H1 (cell line): Measurements from ENCODE around the gene CFAP53. TPM values are rescaled to one million over a fixed set of nuclear protein-coding genes. Genes with fewer than 3 reads are reported as not detected.

ENCODE experiments used
- CTCF ChIA-PET: fragments of 300-600 bp; sonication (Branson Sonifier 250); formaldehyde crosslinking; loops from one replicate; lab custom pipeline; 2021; ENCODE audit not compliant: partially characterized antibody; lab: Charles Lee
- POLR2A ChIA-PET: fragments of 300-600 bp; sonication (Branson Sonifier 250); formaldehyde crosslinking; loops from one replicate; lab custom pipeline; 2021; ENCODE audit warnings: inconsistent platforms; ENCODE audit not compliant: partially characterized antibody; lab: Charles Lee
- DNase-seq, 2 experiments: peaks; one replicate each; pipeline versions ENCODE4 v3.0.0 to v3.0.0-alpha.2; 2010 to 2022; ENCODE audit warnings: low spot score in 2 of 2, low read depth in 1 of 2, mixed read lengths in 1 of 2
- FAIRE-seq: peaks from 2 replicates; lab custom pipeline; 2011; peaks lifted over from hg19 to GRCh38; lab: Jason Lieb, UNC
- H2AFZ ChIP-seq: 2 replicates; pipeline ENCODE4 v1.8.1; 2012; ENCODE audit warnings: low read length, inconsistent platforms
- H2AK5ac ChIP-seq: 2 replicates; pipeline ENCODE4 v1.6.1; 2013; ENCODE audit warnings: low read depth, low read length
- H2BK120ac ChIP-seq: replicated peaks from 2 replicates; pipeline ENCODE3; 2013; ENCODE audit warnings: low read depth, low read length, inconsistent platforms
- H2BK12ac ChIP-seq: 2 replicates; pipeline ENCODE4 v1.6.1; 2013; ENCODE audit warnings: low read depth, low read length
- H2BK15ac ChIP-seq: 2 replicates; pipeline ENCODE4 v1.6.1; 2013; ENCODE audit warnings: low read length
- H2BK20ac ChIP-seq: 2 replicates; pipeline ENCODE4 v1.6.1; 2013; ENCODE audit warnings: low read length
- H2BK5ac ChIP-seq: 2 replicates; pipeline ENCODE4 v1.6.1; 2013; ENCODE audit warnings: low read depth, low read length
- H3K14ac ChIP-seq: 2 replicates; pipeline ENCODE4 v1.6.1; 2013; ENCODE audit warnings: inconsistent platforms; ENCODE audit not compliant: insufficient read length
- H3K18ac ChIP-seq: 2 replicates; pipeline ENCODE4 v1.6.1; 2013; ENCODE audit warnings: low read length; ENCODE audit errors: extremely low read depth
- H3K23ac ChIP-seq: 2 replicates; pipeline ENCODE4 v1.6.1; 2013; ENCODE audit warnings: inconsistent platforms; ENCODE audit not compliant: insufficient read length
- H3K23me2 ChIP-seq: 2 replicates; pipeline ENCODE4 v1.6.1; 2013; ENCODE audit warnings: low read depth, low read length
- H3K27ac ChIP-seq: 2 replicates; pipeline ENCODE4 v1.6.1; 2011; ENCODE audit warnings: low read depth, low read length, inconsistent platforms
- H3K27me3 ChIP-seq, 4 experiments: replicated peaks in 1 of 4; 1 replicate in 1 of 4; 2 replicates in 3 of 4; pipeline versions ENCODE4 v1.6.1 to v1.8.1; 2011 to 2013; ENCODE audit warnings: low read length in 3 of 4, mild to moderate bottlenecking in 3 of 4, inconsistent platforms in 2 of 4, mixed read lengths in 2 of 4, moderate library complexity in 1 of 4; ENCODE audit not compliant: control insufficient read depth in 3 of 4, insufficient read depth in 3 of 4; ENCODE audit errors: extremely low read depth in 1 of 4
- H3K36me3 ChIP-seq, 4 experiments: 2 replicates each; pipeline versions ENCODE4 v1.6.1 to v1.8.1; 2011 to 2013; ENCODE audit warnings: mild to moderate bottlenecking in 4 of 4, low read length in 3 of 4, moderate library complexity in 2 of 4, control low read depth in 1 of 4, inconsistent platforms in 1 of 4; ENCODE audit not compliant: insufficient read depth in 4 of 4, control insufficient read depth in 2 of 4
- H3K4ac ChIP-seq: replicated peaks from 2 replicates; pipeline ENCODE3; 2013; ENCODE audit warnings: low read length, low read depth, mixed read lengths, inconsistent platforms; ENCODE audit not compliant: insufficient read length
- H3K4me1 ChIP-seq, 4 experiments: replicated peaks in 1 of 4; 1 replicate in 1 of 4; 2 replicates in 3 of 4; pipeline versions ENCODE4 v1.6.1 to v1.8.1; 2011 to 2013; ENCODE audit warnings: low read length in 3 of 4, inconsistent platforms in 2 of 4, mixed read lengths in 1 of 4; ENCODE audit not compliant: insufficient read depth in 4 of 4, control insufficient read depth in 3 of 4
- H3K4me2 ChIP-seq, 2 experiments: 2 replicates each; pipeline versions ENCODE4 v1.6.1 to v1.8.1; 2011 to 2013; ENCODE audit warnings: low read depth in 2 of 2, low read length in 2 of 2, control low read depth in 1 of 2, inconsistent platforms in 1 of 2, mild to moderate bottlenecking in 1 of 2; ENCODE audit not compliant: insufficient read depth in 1 of 2
- H3K4me3 ChIP-seq, 4 experiments: fragments of 200-600, 300-600 bp in 1 of 4; sonication (generic), shearing (Covaris generic), sonication (Bioruptor Twin) in 1 of 4; 2 replicates each; pipeline versions ENCODE4 v1.5.1 to v1.8.1; 2011 to 2016; ENCODE audit warnings: low read length in 4 of 4, low read depth in 3 of 4, control low read depth in 2 of 4, inconsistent platforms in 2 of 4, mild to moderate bottlenecking in 2 of 4, mixed read lengths in 1 of 4, moderate library complexity in 1 of 4; ENCODE audit not compliant: insufficient read depth in 2 of 4; ENCODE audit errors: extremely low read depth in 1 of 4
- H3K56ac ChIP-seq: replicated peaks from 2 replicates; pipeline ENCODE3; 2013; ENCODE audit warnings: low read depth, mild to moderate bottlenecking, mixed read lengths, low read length, inconsistent platforms; ENCODE audit not compliant: insufficient read length
- H3K79me1 ChIP-seq: 2 replicates; pipeline ENCODE4 v1.6.1; 2013; ENCODE audit warnings: low read depth, low read length, control low read depth
- H3K79me2 ChIP-seq, 2 experiments: 2 replicates each; pipeline versions ENCODE4 v1.6.1 to v1.8.1; 2012 to 2013; ENCODE audit warnings: low read length in 2 of 2, mild to moderate bottlenecking in 2 of 2, inconsistent platforms in 1 of 2; ENCODE audit not compliant: insufficient read depth in 2 of 2, control insufficient read depth in 1 of 2
- H3K9ac ChIP-seq, 4 experiments: replicated peaks in 1 of 4; 1 replicate in 1 of 4; 2 replicates in 3 of 4; pipeline versions ENCODE4 v1.6.1 to v1.8.1; 2011 to 2013; ENCODE audit warnings: low read depth in 3 of 4, low read length in 3 of 4, control low read depth in 2 of 4, mild to moderate bottlenecking in 2 of 4, moderate library complexity in 2 of 4, inconsistent platforms in 1 of 4; ENCODE audit errors: extremely low read depth in 1 of 4
- H3K9me3 ChIP-seq, 2 experiments: 2 replicates each; pipeline versions ENCODE4 v1.6.1 to v1.8.1; 2012 to 2013; ENCODE audit warnings: mild to moderate bottlenecking in 2 of 2, moderate library complexity in 2 of 2, control low read depth in 1 of 2, inconsistent platforms in 1 of 2, low read depth in 1 of 2, low read length in 1 of 2, mixed read lengths in 1 of 2; ENCODE audit not compliant: insufficient read depth in 2 of 2
- H4K20me1 ChIP-seq, 2 experiments: replicated peaks in 1 of 2; 2 replicates each; pipeline versions ENCODE3 to v1.8.1; 2011 to 2013; ENCODE audit warnings: inconsistent platforms in 2 of 2, low read length in 2 of 2, mild to moderate bottlenecking in 1 of 2; ENCODE audit not compliant: insufficient read depth in 2 of 2, control insufficient read depth in 1 of 2
- H4K5ac ChIP-seq: 2 replicates; pipeline ENCODE4 v1.6.1; 2013; ENCODE audit warnings: low read length, low read depth, mixed read lengths, inconsistent platforms; ENCODE audit not compliant: insufficient read length
- H4K8ac ChIP-seq: 2 replicates; pipeline ENCODE4 v1.8.0; 2013; ENCODE audit warnings: mild to moderate bottlenecking, moderate library complexity, low read length, inconsistent platforms; ENCODE audit not compliant: insufficient read depth; ENCODE audit errors: extremely low read depth
- H4K91ac ChIP-seq: replicated peaks from 2 replicates; pipeline ENCODE3; 2013; ENCODE audit warnings: low read length, mixed read lengths, inconsistent platforms; ENCODE audit not compliant: insufficient read length
- ATF2 ChIP-seq: IDR thresholded peaks from 2 replicates; pipeline ENCODE4 v1.6.1; 2012; ENCODE audit warnings: low read length, inconsistent platforms
- KDM5A ChIP-seq: fragments of 200-600 bp; IDR thresholded peaks from 2 replicates; pipeline ENCODE4 v1.7.1; 2012; ENCODE audit warnings: mild to moderate bottlenecking, low read length, inconsistent platforms, mixed read lengths
- WGBS, 2 experiments: shearing (Covaris generic) in 1 of 2; methylation state at CpG; one replicate each; pipeline versions ENCODE4 v1.1.6 to v1.1.7; 2013 to 2015; ENCODE audit warnings: low lambda C conversion rate in 2 of 2, mixed read lengths in 2 of 2, inconsistent platforms in 1 of 2, low coverage in 1 of 2, missing lambda C conversion rate in 1 of 2; ENCODE audit not compliant: insufficient replicate concordance in 2 of 2, insufficient coverage in 1 of 2, insufficient read length in 1 of 2; ENCODE audit errors: extremely low coverage in 1 of 2, missing lambda C conversion rate in 1 of 2; 5-methylcytosine and 5-hydroxymethylcytosine counted together
- polyA plus RNA-seq, 7 experiments: library from polyadenylated mRNA; depleted of rRNA in 3 of 7; stranded (reverse) in 5 of 7; unstranded in 2 of 7; fragments of >200 nt in 5 of 7; fragments of 200-250 nt in 2 of 7; gene quantifications; 1 replicate in 5 of 7; 2 replicates in 1 of 7; 4 replicates in 1 of 7; pipeline versions ENCODE4 v1.2.1 to v1.2.3, GENCODE V29; 2011 to 2013; ENCODE audit warnings: missing spikeins in 2 of 7, mixed read lengths in 2 of 7
- total RNA-seq: library from RNA; stranded (reverse); fragmentation: NEBNext Ultra II Directional; extraction: Animal tissue kit (Norgen Biotek cat#: 25700); gene quantifications from 2 replicates; pipeline ENCODE4 v1.2.1, GENCODE V29; 2021

Gene CFAP53
- total and polyA plus RNA-seq, 2 of the 8 experiments (the other 6 are each of a cell fraction or from before 2014, with no cell fraction given), result 0.08 to 0.30 TPM

- Histone ChIP-seq H4K5ac (no peak overlapping the region), H2BK15ac (no peak overlapping the region), H4K8ac (no peak overlapping the region), H3K4me1 (peaks cover 0 to 6% (median 6%) of the 10 kb centered on the region in 4 experiments; a peak in 4 of 7 replicates), H2AFZ (no peak overlapping the region), H3K36me3 (no peaks in the 10 kb centered on the region), H2BK5ac (no peak overlapping the region), H3K4me3 (no peak overlapping the region), H3K14ac (no peak overlapping the region), H3K9ac (no peak overlapping the region), H3K79me1 (no peaks in the 10 kb centered on the region), H3K23me2 (peaks cover 5% of the 10 kb centered on the region; the same call in 1 of the 2 replicates), H2AK5ac (no peak overlapping the region), H3K4ac (no peak overlapping the region), H2BK120ac (no peak overlapping the region), H2BK20ac (no peak overlapping the region), H3K27ac (no peak overlapping the region), H3K56ac (no peak overlapping the region), H4K91ac (no peak overlapping the region), H3K18ac (no peak overlapping the region), H3K9me3 (no peaks in the 10 kb centered on the region), H3K4me2 (no peak overlapping the region), H3K23ac (no peak overlapping the region), H3K27me3 (peaks cover 12 to 26% (median 21%) of the 10 kb centered on the region in 4 experiments), H4K20me1 (peaks cover 4% of the 10 kb centered on the region in 2 experiments), H3K79me2 (no peaks in the 10 kb centered on the region), H2BK12ac (no peak overlapping the region)
- ChIA-PET POLR2A (no interaction called here), CTCF (interaction anchor here (0.6 to 3.1 kb wide), 5 partner anchors 9 to 381 kb away, joined by 3 to 10 read pairs (median 3); no protein-coding TSS in a partner anchor)
- DNase-seq (no peak), FAIRE-seq (no peak)
- 97% methylated on average over 6 of the region's 6 CpGs; no CpG with 5 or more reads in 1 of the 2 experiments for WGBS, 2 experiments
- TF ChIP-seq ATF2 (no peak), KDM5A (no peak)
Measured at GRCh38 chr18:50188652-50189051, 77.6 kb downstream of the CFAP53 start.
